HG02798 (cell line): Measurements from ENCODE around the gene CDHR4.
"Not testable (repeated sequence)": the region's sequence is repeated elsewhere in the genome, so short reads cannot be mapped to it uniquely, and the experiment has no call there.

Experiments
- ATAC-seq: cut with Tn5 transposase; IDR thresholded peaks from one replicate; pipeline ENCODE4 v1.9.1; 2021; ENCODE audit warnings: mild to moderate bottlenecking; ENCODE audit not compliant: unreplicated experiment, poor library complexity

Gene CDHR4, protein sequence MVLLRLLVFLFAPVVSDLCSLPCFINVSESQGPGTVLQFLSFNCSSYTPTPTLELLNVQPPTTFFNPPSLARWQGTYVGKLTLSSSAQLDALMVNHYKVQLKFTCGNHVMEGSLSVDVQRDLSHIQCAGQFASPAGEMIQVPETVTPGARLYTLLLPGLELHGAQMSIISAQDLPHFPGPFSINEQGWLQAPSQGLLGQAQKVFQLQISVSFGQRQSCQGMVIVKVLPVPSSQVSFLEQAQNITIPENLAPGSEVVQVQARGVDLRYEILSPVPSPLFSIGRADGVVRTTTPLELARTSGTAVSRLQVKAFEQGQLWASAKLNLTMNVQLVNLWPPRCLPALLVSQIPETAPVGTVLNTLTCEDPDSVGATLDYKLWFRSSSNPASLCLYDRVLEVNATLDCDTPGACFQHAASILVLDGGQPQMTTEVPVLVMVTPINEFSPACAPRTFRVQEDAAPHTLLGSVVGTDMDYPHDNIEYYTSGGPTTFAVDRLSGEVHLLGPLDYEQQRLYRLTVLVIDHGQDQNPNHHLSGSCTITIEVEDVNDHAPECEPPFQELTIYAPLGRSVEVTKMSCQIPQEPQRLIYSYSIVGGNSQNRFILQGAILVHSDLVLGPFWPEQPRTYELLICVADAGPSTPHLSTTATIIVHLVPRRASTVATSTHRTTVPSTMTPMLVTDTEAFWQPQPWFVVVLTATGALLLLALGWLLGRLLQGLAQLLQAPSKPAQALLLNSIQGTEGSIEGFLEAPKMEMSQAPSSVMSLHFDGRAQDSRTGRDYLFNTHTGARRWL

DNA sequence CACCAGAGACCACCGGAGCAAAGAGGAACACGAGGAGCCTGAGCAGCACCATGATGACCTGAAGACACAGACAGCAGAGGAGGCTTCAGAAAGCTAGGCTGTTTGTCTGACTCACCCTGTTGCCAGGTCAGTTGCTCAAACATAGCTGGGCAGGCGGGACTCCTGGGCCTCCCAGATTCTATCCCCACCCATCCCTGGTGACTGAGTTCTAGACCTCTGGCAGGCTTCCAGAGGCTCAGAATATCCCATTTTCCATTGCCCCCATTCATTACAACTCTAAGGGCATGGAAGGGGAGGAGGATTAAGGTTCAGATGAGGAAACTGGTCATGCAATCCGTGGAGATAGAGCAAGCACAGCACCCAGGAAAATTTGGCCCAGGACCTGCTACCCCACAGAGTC is at the start of gene CDHR4:
Gene CDHR4 (minus strand): TSS at position 113 of the 400 bp plus-strand sequence. CDS start 61 bp downstream, at position 52.
- no peak for ATAC-seq

DNA sequence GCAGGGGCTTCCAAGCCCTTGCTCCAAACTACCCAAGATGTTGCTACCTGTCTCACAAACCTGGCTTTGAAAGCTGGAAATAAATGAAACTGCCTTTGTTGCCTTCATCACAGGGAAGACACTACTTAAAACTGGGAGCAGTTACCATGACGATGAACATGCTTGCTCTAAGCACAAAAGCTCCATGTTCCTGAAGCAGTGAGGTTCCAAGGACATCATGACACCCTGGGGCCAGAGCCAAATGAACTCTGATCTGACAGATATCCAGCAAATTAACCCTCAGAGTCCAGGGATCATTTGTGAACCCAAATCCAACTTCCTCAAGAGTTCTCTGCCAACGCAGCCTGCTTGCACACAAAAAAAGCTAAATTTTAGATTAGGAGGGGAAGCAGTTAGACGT is 46.0 kb upstream of the CDHR4 start:
- ATAC-seq: no peak

DNA sequence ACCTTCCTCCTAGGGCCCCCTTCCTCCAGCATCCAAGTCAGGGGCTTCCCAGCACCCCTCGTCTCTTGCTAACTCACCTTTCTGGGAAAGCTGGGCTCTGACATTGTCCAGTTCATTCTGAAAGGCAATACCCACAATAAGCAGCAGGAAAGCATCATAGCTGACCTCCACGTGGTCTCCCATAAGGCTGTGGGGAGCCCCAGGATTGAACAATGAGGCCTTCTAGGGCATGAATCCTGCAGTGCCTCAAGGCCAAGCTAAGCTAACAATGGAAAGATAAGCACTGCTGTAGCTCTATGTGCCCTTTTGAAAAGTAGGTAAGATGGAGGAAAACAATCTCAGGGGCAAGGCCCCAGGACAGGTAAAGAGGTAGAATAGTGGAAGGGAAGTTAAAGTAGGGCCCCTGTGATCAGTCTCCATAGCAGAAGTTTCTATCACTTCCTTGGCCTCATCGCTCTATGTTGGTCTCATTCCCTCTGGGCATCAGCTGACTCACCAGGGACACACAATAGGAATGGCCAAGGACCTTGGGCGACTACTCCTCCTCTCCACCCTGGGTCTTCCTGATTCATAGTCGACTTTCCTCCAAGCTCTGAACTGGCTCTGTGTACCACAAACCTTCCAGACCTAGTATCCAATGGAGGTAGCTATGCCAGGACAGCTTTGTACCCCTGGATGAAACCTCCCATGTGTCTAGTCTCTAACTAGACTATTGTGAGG is 45.0 kb upstream of the CDHR4 start:
- ATAC-seq: no peak

DNA sequence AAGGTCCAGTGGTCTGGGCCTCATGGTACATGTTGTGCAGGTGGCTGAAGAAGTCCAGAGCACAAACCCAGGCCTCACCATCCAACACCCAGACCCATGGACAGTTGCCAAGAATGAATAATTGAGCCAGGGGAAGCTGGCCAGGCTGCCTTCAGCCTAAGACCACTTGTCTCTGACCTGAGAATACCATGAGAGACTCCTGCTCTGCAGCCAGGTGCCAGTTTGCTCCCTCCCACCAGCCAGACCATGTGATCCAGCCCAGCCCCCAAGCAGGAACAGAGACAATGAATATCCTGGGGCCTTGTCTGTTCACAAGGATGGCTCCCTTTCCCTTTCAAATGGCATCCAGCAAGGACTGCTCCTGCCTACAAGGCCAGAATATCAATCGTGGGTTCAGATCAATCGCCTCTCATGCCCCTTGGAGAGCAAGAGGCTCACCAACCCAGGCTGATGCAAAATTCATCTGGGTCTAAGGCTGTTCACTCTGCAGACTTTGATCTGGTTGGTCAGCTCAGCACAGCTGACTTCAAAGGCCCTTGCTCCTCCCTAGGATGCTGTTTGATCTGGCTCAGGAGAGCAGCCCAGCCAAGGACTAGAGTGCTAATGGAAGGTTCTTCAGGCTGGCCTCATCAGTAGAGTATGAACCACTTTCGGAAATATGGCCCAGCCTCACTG is 43.3 kb upstream of the CDHR4 start:
- ATAC-seq: no peak

DNA sequence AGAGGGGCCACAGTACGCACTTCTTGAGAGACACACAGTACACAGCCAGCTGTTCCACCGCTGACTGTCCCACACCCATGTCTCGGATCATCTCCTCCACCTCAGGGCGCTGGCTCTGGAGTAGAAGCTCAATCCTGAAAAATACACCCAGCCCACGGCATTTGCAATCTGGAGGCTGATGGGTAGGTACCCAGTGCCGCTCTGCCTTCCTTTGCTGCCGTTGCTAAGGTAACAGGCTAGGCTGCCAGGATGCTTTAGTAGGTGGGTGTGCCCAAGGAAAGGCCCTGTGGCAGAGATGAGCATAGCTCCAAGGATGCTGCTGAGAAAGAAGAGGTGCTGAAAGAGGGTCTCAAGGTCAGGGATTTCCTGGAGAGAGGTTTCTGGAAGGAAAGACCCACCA is 42.1 kb upstream of the CDHR4 start:
- ATAC-seq: no peak

DNA sequence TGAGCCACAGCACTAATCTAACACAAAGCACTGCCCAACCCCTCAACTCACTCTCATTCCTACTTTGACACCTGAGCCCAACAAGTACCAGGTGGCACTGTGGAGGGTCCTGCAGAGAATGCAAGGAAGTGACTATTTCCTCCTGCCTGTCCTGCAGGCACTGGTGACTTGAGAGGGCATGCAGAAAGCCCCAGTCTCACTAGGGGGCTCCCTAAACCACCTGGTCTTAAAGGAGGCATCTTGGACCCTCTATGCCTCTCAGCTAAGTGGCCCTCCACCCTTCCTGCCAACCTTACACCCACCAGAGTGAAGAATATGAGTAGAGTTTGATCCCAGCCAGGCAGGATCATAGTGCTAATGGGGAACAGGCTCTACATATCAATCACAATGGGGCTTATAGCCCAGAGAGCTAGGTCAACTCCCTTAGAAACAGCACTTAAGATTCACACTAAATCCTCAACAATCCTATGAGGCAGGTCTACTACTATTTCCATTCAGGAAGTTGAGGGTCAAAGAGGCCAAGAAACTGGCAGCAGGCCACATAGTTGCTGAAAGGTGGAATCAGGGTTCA is 41.5 kb upstream of the CDHR4 start:
- no peak for ATAC-seq

DNA sequence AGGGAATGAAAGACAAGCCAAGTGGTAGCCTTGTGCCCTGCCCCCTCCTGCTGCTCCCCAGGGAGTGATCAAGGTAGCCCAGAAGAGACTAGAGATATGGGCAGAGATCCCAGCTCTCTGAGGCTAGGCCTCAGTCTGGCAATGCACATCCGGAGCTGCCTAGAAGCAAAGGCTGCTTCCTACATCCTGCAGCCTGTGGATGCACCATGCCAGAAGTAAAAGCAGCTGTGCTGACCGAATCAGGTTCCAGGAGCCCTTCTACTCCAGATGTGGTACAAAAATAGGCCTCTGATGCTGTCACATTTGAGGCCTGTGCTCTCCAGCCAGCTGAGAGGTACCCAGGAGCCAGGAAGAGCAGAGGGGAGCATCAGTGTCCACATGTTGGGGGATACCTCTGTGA is 40.7 kb upstream of the CDHR4 start:
- no peak for ATAC-seq

DNA sequence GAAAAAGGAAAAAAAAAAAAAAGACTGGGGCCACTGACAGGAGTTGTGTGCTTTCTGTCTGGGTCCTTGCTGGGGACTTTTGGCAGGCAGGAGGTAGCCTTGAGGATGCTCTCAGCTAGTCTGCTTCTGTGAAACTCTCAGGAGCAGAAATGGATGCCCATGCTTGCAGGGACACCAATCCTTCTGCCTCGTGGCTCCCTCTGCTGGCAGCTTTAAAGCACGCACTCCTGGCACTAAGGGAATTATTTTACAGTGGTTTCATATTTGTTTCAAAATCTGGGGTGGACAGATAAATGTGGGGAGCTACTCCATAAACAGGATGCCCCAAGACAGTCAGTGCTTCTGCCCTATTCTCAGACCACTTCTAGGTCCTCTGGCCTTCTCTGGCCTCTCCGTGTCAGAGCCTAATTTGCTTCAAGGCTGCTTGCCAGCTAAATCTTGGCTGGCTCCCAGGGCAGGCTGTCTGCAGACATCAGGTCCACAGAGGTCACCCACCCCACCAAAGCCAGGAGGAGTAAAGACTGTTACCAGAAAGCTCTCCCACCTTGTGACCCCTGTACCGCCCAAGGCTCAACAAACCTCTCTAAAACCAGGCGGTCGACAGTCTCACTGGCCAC is 39.6 kb upstream of the CDHR4 start:
- no peak for ATAC-seq

DNA sequence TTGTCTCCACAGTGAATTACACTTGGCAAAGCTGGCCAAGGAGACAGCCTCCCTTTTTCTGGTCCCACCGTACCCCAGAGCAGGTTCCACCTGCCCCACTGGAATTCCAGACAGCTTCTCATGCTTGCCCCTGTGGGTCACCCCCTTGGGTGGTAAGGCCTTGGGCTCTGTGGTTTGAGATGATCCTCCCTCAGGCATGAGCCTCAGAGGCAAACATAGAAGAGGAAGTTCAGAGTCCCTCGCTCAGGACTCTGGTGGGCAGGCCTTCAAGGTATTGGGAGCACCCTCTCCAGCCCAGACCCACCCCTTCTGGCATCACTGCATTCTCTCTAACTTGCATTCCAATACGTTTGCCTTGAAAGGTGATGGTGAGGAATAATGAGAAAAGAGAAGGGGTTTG is 31.7 kb upstream of the CDHR4 start:
- ATAC-seq: no peak

DNA sequence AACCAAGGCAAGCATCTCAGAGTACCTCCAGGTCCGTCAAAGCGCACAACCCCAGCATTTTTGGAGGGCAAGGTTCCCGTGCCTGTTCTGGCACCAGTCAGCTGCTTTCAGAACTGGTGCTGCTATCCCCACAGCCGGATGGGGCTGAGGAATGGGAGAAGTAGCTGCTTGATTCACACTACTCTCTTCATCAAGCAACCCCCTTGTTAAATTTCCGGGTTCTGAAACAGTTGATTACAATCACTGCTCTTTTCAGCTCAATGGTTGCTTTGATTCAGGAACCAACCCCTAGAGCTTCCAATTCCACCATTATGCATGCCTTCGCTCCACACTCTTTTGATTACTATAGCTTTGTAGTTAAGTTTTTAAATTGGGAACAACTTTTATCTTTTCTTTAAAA is 26.3 kb upstream of the CDHR4 start:
- no peak for ATAC-seq

DNA sequence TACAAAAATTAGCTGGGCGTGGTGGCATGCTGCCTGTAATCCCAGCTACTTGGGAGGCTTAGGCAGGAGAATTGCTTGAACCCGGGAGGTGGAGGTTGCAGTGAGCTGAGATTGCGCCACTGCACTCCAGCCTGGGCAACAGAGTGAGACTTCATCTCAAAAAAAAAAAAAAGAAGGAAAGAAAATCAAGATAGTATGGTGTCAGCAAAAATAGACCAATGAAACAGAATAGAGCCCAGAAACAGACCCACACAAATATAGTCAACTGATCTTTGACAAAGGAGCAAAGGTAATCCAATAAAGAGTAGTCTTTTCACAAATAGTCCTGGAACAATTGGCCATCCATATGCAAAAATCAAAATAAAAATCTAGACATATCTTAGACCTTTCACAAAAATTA is 23.5 kb upstream of the CDHR4 start:
- not testable (repeated sequence) for ATAC-seq

DNA sequence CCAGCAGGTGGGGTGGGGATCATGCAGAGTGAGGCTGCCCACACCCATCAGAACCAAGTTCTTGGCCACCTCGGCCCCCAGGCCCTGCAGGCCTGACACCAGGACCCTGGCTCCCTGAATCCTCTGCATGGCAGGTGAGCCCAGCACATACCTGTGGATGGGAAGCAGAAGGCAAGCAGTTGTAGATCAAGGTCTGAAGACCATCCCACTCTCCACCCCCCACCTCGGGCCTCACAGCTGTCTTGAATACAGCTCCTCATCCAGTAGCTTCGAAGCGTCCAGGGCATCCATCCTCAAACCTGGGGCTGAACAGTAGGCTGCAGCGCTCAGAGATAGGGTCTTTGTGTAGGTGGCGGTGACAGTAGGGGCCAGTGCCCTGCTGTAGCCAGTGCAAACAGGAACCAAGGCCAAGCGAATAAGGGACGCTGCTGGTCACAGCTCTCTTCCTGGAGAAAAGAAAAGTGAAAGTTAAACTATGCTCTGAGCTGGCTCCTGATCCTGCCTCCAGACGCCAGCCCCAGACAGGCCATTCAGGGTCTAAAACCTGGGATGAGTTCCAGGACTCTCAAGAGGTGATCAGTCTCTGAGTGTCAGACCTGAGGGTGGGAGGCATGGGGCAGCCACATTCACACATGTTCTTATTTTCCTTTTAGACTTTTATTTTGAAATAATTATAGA is 14.0 kb upstream of the CDHR4 start, which contains the start of gene UBA7:
Gene UBA7 (minus strand): TSS at position 457 of the 678 bp plus-strand sequence. CDS start 166 bp downstream, at position 291.
- ATAC-seq: peak; percentile 61

DNA sequence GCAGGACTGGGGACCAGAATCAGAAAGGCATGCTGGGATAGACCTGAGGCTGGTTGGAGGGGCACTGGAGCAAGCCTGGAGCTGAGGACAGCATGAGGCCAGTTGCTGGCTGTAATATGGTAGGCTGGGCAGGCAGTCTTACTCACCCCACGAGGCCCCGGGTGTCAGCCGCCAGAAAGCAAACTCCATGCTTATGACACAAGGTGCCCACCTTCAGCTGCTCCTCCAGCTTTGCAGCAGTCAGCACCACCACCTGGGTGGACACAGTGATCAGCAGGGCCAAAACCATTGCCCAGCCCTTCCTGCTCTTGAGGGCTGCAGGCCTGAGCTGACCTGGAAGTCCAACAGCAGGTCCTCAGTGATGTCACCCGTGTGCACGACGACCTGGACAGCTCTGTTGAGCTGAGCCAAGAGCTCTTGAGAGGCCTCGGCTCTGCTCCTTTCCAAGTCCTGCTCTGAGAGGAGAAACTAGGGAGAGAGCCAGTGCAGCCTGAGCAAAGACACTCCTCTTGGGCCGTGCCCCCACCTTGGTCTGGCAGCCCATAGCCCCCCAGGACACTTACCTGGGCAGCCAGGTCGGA is 13.3 kb upstream of the CDHR4 start:
- ATAC-seq: no peak

DNA sequence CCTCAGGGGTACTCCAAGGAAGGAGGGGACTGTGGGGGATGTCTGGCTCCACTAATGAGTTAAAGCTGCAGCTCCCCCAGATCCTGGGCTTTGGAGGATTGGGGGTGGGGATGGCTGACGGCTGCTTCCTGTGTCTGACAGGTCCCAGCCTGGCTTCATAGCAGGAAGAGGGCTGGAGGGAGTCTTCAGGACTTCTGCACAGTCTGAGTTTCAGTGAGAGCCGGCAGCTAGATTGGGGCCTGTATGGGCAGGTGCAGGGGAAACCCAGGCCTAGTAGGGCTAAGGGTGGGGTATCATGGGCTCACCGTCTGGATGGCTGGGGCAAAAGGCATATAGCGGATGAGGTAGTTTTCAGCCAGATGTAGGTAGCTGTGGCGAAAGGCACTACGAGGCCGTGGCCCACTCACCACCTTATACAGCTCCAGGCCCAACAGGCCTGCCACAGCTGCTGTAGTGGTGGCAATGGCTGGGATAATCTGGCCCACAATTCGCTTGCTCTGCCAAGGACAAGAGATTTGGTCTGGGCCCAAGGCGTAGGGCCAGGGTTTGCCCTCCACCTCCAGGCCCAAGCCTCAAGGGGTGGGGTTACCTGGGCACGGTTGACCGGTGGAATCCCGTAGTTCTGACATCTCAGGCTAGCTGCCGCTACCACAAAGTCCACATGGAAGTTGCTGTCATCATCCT is 7.9 kb upstream of the CDHR4 start:
- ATAC-seq: no peak

DNA sequence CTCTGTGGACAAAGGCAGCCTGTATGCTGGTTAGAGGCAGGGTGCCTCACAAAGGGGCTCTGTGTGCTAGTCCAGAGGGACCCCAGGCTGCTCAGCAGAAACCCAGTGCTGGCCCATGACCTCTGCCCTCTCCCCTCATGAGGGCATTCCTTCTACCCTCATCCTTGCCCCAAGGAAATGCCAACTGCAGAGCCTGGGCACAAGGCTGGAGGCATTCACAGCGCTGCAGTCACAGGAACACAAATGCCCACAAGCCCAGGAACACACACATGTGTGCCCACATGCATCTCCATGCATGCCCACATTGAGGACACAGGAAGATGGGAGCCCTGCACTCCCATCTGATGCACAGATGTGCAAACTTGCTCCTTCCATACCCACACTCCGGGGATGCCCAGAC is 7.2 kb upstream of the CDHR4 start:
- no peak for ATAC-seq

DNA sequence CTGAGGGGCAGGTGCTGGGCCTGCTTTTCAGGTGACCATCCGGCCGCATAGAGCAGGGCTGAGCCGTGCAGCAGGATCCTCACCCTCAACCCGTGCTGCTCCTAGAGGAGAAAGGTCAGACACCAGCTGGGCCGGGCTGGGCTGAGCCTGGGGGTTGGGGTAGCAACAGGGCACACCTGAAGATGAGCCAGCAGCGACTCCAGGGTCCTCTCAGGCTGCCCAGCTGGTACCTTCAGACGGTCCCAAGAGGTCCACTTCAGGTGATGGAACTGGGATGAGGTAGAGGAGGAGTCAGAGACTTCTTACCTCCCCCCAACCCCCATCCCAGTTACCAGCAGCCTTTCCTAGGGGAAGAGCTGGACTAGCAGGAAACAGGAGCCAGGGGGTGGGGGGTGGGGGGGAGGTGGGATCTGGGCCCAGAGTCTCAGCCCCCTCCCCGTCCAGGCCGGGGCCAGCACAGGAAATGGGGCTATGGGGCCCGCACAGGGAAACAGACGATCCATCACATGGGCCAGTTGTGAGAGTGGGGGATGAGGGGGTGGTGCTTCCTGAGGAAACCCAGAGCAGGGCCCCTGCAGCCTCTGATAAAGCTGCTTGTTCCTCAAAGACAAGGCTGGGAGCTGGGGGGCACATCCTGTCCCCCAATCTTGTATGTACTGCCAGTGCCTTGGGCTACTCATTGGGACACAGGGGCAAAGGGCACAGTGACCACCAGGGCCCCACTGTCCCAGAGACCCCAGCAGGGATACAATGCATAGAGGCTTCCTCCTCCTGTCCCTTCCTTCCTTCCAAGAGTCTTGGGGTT is 6.4 kb upstream of the CDHR4 start:
- ATAC-seq: no peak

DNA sequence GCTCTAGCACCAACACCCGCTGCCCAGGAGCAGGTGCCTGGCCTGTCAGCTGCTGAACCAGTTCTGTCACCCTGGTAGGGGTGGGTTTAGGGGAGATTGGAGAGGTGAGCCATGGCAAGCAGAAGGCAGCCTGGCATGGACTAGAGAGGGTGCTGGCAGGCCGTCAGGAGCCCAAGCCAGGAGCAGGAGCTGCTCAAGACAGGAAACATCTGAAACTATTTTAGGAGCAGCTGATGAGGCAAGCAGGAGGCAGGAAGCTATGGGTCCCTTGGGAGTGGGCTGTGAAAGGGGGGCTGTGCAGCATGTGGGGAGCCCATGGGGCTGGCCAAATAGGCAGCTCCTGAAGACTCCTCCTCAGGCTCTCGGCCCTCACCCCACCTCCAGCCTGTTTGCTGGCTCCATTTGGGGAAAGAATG is 5.7 kb upstream of the CDHR4 start:
- ATAC-seq: no peak
